ENCODE measurements around the gene ABCD4.

Gene ABCD4

GRCh38 chr14:74255281-74255680 is 47.5 kb downstream of the ABCD4 start:
- Histone ChIP-seq H3K9me3 (ENCODE audit: insufficient read depth, low read length) (no peaks in the 10 kb centered on the region), H3K36me3 (ENCODE audit: low read length) (no peaks in the 10 kb centered on the region), H4K20me1 (ENCODE audit: low read depth, low read length) (no peaks in the 10 kb centered on the region), H3K79me2 (ENCODE audit: insufficient read depth, low read length) (no peaks in the 10 kb centered on the region), H3K9ac (ENCODE audit: low read length) (no peak overlapping the region), H3K4me3 (ENCODE audit: insufficient read depth, low read length, poor library complexity, severe bottlenecking) (no peak overlapping the region), H3K4me2 (ENCODE audit: low read depth, low read length, poor library complexity, severe bottlenecking) (no peak overlapping the region), H3K27ac (ENCODE audit: low read depth, low read length) (no peak overlapping the region), H3F3A (ENCODE audit: insufficient read depth) (no peaks in the 10 kb centered on the region), H3K9me2 (replicated peaks; ENCODE audit: insufficient read depth, low read length) (no peaks in the 10 kb centered on the region), H3K27me3 (ENCODE audit: low read length) (no peaks in the 10 kb centered on the region), H2AFZ (ENCODE audit: low read depth, low read length, severe bottlenecking) (no peak overlapping the region)
- TF ChIP-seq EZH2phosphoT487 (conservative IDR thresholded peaks at IDR 0.05; ENCODE audit: low read length) = no peak
- TF ChIP-seq CTCF (IDR thresholded peaks at IDR 0.05; ENCODE audit: insufficient read depth, low read length, poor library complexity, severe bottlenecking) = no peak

- Histone ChIP-seq H3K27me3 (ENCODE audit: low read length) (no peaks in the 10 kb centered on the region), H3F3A (ENCODE audit: insufficient read depth) (no peaks in the 10 kb centered on the region), H3K4me2 (ENCODE audit: low read depth, low read length, poor library complexity, severe bottlenecking) (no peak overlapping the region), H3K9me3 (ENCODE audit: insufficient read depth, low read length) (no peaks in the 10 kb centered on the region), H2AFZ (ENCODE audit: low read depth, low read length, severe bottlenecking) (no peak overlapping the region), H4K20me1 (ENCODE audit: low read depth, low read length) (no peaks in the 10 kb centered on the region), H3K79me2 (ENCODE audit: insufficient read depth, low read length) (no peaks in the 10 kb centered on the region), H3K4me3 (ENCODE audit: insufficient read depth, low read length, poor library complexity, severe bottlenecking) (no peak overlapping the region), H3K27ac (ENCODE audit: low read depth, low read length) (no peak overlapping the region), H3K9me2 (replicated peaks; ENCODE audit: insufficient read depth, low read length) (no peaks in the 10 kb centered on the region), H3K9ac (ENCODE audit: low read length) (no peak overlapping the region), H3K36me3 (ENCODE audit: low read length) (no peaks in the 10 kb centered on the region)
- TF ChIP-seq CTCF (IDR thresholded peaks at IDR 0.05; ENCODE audit: insufficient read depth, low read length, poor library complexity, severe bottlenecking) (no peak), EZH2phosphoT487 (conservative IDR thresholded peaks at IDR 0.05; ENCODE audit: low read length) (no peak)
These were observed 53.0 kb downstream of the ABCD4 start for GRCh38 chr14:74249433-74250375.

DNA sequence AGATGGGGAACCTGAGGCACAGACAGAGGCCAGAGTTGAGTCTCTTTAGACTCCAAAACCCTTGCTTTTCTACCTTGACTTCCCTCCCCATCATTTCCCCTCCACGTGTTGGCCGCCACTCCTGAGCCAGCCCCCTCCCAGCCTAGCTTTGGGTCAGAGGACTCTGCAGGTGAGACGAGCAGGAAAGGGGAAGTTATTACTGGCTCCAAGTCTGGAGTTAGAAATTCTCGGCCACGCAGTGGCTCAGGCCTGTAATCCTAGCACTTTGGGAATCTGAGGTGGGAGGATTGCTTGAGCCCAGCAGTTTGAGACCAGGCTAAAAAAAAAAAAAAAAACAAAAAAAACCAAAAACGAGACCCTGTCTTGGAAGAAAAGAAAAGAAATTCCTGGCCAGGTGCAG is 54.7 kb downstream of the ABCD4 start:
- no peak overlapping the region for H2AFZ ChIP-seq (ENCODE audit: low read depth, low read length, severe bottlenecking)
- no peaks in the 10 kb centered on the region for H3K27me3 ChIP-seq (ENCODE audit: low read length)
- no peak overlapping the region for H3K9ac ChIP-seq (ENCODE audit: low read length)
- no peaks in the 10 kb centered on the region for H3K9me2 ChIP-seq (replicated peaks; ENCODE audit: insufficient read depth, low read length)
- no peaks in the 10 kb centered on the region for H4K20me1 ChIP-seq (ENCODE audit: low read depth, low read length)
- no peak overlapping the region for H3K27ac ChIP-seq (ENCODE audit: low read depth, low read length)
- H3F3A ChIP-seq (ENCODE audit: insufficient read depth) = no peaks in the 10 kb centered on the region
- no peaks in the 10 kb centered on the region for H3K9me3 ChIP-seq (ENCODE audit: insufficient read depth, low read length)
- H3K36me3 ChIP-seq (ENCODE audit: low read length) = no peaks in the 10 kb centered on the region
- TF ChIP-seq EZH2phosphoT487 (conservative IDR thresholded peaks at IDR 0.05; ENCODE audit: low read length) = no peak
- no peak for TF ChIP-seq CTCF (IDR thresholded peaks at IDR 0.05; ENCODE audit: insufficient read depth, low read length, poor library complexity, severe bottlenecking)
- H3K4me2 ChIP-seq (ENCODE audit: low read depth, low read length, poor library complexity, severe bottlenecking) = no peak overlapping the region
- H3K4me3 ChIP-seq (ENCODE audit: insufficient read depth, low read length, poor library complexity, severe bottlenecking) = no peak overlapping the region
- no peaks in the 10 kb centered on the region for H3K79me2 ChIP-seq (ENCODE audit: insufficient read depth, low read length)
